HepG2 (cell line): ENCODE data around the gene LGR6. TPM values are rescaled to one million over a fixed set of nuclear protein-coding genes. Genes with fewer than 3 reads are reported as not detected.

Experiments used
- ATAC-seq: fragments of 200-7000 bp; cut with Tn5 transposase; 3 replicates; pipeline ENCODE4 v1.9.1; 2020; ENCODE audit warnings: mild to moderate bottlenecking, moderate library complexity
- BruUV-seq: library from RNA; stranded (reverse); fragments of 400-500 nt; replicated peaks from 2 replicates; lab custom pipeline; 2021; lab: Mats Ljungman, UMichigan
- CTCF ChIA-PET: fragments of 300-600 bp; formaldehyde crosslinking; extraction: SDS; loops from one replicate; lab custom pipeline; 2021; ENCODE audit warnings: low total read pairs, inconsistent platforms, low intra/inter-chr PET ratio; lab: Yijun Ruan, JAX
- POLR2A ChIA-PET: fragments of 350-600 bp; sonication (Branson Sonifier 250); formaldehyde crosslinking; loops from one replicate; lab custom pipeline; 2020; ENCODE audit warnings: antibody characterized with exemption, inconsistent platforms; lab: Yijun Ruan, JAX
- DNase-seq: peaks from one replicate; pipeline ENCODE4 v3.0.0-alpha.2; 2015; ENCODE audit warnings: low spot score
- FAIRE-seq: peaks from 3 replicates; lab custom pipeline; 2011; peaks lifted over from hg19 to GRCh38; lab: Jason Lieb, UNC
- H2AFZ ChIP-seq: one replicate; pipeline ENCODE4 v1.6.1; 2011; ENCODE audit warnings: low read length, inconsistent platforms
- H3K27ac ChIP-seq: fragments of 300-600 bp; 3 replicates; pipeline ENCODE4 v1.8.0; 2011; ENCODE audit warnings: mixed run types, mild to moderate bottlenecking, mixed read lengths, low read length, inconsistent platforms; ENCODE audit not compliant: insufficient read depth; ENCODE audit errors: extremely low read length
- H3K27me3 ChIP-seq, 2 experiments: fragments of 200-600 bp in 1 of 2; 2 replicates in 1 of 2; 3 replicates in 1 of 2; pipeline versions ENCODE4 v1.6.0 to v1.8.0; 2011; ENCODE audit warnings: low read length in 2 of 2, mild to moderate bottlenecking in 2 of 2, moderate library complexity in 2 of 2, inconsistent platforms in 1 of 2; ENCODE audit not compliant: insufficient read depth in 2 of 2, control insufficient read depth in 1 of 2
- H3K36me3 ChIP-seq, 2 experiments: fragments of 200-600 bp in 1 of 2; replicated peaks in 1 of 2; 2 replicates in 1 of 2; 3 replicates in 1 of 2; pipeline versions ENCODE4 v1.5.1 to v1.8.0; 2011; ENCODE audit warnings: low read length in 2 of 2, inconsistent platforms in 1 of 2; ENCODE audit not compliant: insufficient read depth in 2 of 2, control insufficient read depth in 1 of 2
- H3K4me1 ChIP-seq: 2 replicates; pipeline ENCODE4 v1.5.1; 2012; ENCODE audit warnings: low read length, inconsistent platforms; ENCODE audit not compliant: insufficient read depth
- H3K4me2 ChIP-seq: 2 replicates; pipeline ENCODE4 v1.6.0; 2011; ENCODE audit warnings: low read depth, low read length, inconsistent platforms
- H3K4me3 ChIP-seq, 3 experiments: fragments of 200-600 bp in 1 of 3; sonication (generic), shearing (Covaris generic) in 1 of 3; replicated peaks in 1 of 3; 2 replicates each; pipeline ENCODE4 v1.5.1; 2011 to 2016; ENCODE audit warnings: low read length in 3 of 3, inconsistent platforms in 2 of 3, low read depth in 2 of 3, mild to moderate bottlenecking in 2 of 3, control low read depth in 1 of 3, mixed read lengths in 1 of 3; ENCODE audit not compliant: insufficient read depth in 1 of 3
- H3K79me2 ChIP-seq: one replicate; pipeline ENCODE4 v1.6.1; 2011; ENCODE audit warnings: low read length, inconsistent platforms; ENCODE audit not compliant: insufficient read depth
- H3K9ac ChIP-seq: 2 replicates; pipeline ENCODE4 v1.6.0; 2011; ENCODE audit warnings: mild to moderate bottlenecking, low read depth, low read length, inconsistent platforms; ENCODE audit not compliant: insufficient read depth
- H3K9me3 ChIP-seq: 2 replicates; pipeline ENCODE4 v1.5.1; 2012; ENCODE audit warnings: mild to moderate bottlenecking, low read length
- H4K20me1 ChIP-seq: 2 replicates; pipeline ENCODE4 v1.6.0; 2011; ENCODE audit warnings: inconsistent platforms, mild to moderate bottlenecking, low read length, moderate library complexity; ENCODE audit not compliant: insufficient read depth
- PHF8 ChIP-seq: sonication (generic); formaldehyde crosslinking; IDR thresholded peaks from 2 replicates; pipeline ENCODE4 v1.5.0; 2020; ENCODE audit warnings: missing genetic modification reagents
- ZNF205 ChIP-seq: IDR thresholded peaks from 2 replicates; pipeline ENCODE4 v1.6.1; 2018; ENCODE audit warnings: missing biosample characterization, missing genetic modification reagents
- ZNF382 ChIP-seq: sonication (generic); formaldehyde crosslinking; IDR thresholded peaks from 2 replicates; pipeline ENCODE4 v1.5.0; 2020; ENCODE audit warnings: missing genetic modification reagents, mild to moderate bottlenecking, borderline replicate concordance
- ZNF883 ChIP-seq: sonication (generic); formaldehyde crosslinking; IDR thresholded peaks from 2 replicates; pipeline ENCODE4 v1.5.1; 2020; ENCODE audit warnings: mild to moderate bottlenecking, missing genetic modification reagents; ENCODE audit errors: not compliant biosample characterization
- WGBS: methylation state at CpG from one replicate; pipeline ENCODE4 v1.1.6; 2017; ENCODE audit warnings: low lambda C conversion rate; 5-methylcytosine and 5-hydroxymethylcytosine counted together
- in situ Hi-C: cut with HindIII; loops from 2 replicates; pipeline ENCODE4 v1.10.0; 2017; ENCODE audit warnings: low pct_unique_long_range_greater_than_20kb; ENCODE audit not compliant: extremely low pct_ligation_motif_present
- intact Hi-C: fragments of 100-400 bp; cut with micrococcal nuclease; formaldehyde crosslinking; loops from one replicate; pipeline ENCODE4 v1.10.0; 2022; ENCODE audit not compliant: unreplicated experiment
- polyA plus RNA-seq, 8 experiments: library from polyadenylated mRNA; depleted of rRNA in 3 of 8; stranded (reverse) in 7 of 8; unstranded in 1 of 8; fragments of >200 nt; fragmentation: Illumina TruSeq in 4 of 8; extraction: Trizol in 4 of 8; gene quantifications; 2 replicates each; pipeline versions ENCODE4 v1.2.1 to v1.2.3, GENCODE V29; 2011 to 2016; ENCODE audit warnings: low read depth in 4 of 8, missing spikeins in 1 of 8, mixed read lengths in 1 of 8; ENCODE audit not compliant: insufficient read depth in 1 of 8
- total RNA-seq, 5 experiments: library from RNA; depleted of rRNA; stranded (reverse); fragments of >200 nt; fragmentation: Illumina TruSeq; extraction: Trizol; gene quantifications; 2 replicates each; pipeline ENCODE4 v1.2.3, GENCODE V29; 2016; ENCODE audit warnings: low read depth in 1 of 5
- TF ChIP-seq, protein P1 (sequence below): IDR thresholded peaks from 2 replicates; pipeline ENCODE4 v1.6.1; 2018; ENCODE audit warnings: missing genetic modification reagents, mild to moderate bottlenecking, missing compliant biosample characterization
- TF ChIP-seq, protein P2 (sequence below): sonication (generic); formaldehyde crosslinking; IDR thresholded peaks from 2 replicates; pipeline ENCODE4 v1.4.0; 2020; ENCODE audit warnings: missing genetic modification reagents, mild to moderate bottlenecking, borderline replicate concordance

LGR6 gene
- total and polyA plus RNA-seq, 2 of the 13 experiments (the other 11 are each of a cell fraction or from before 2014, with no cell fraction given), result 0.07 TPM; not detected in 1

DNA sequence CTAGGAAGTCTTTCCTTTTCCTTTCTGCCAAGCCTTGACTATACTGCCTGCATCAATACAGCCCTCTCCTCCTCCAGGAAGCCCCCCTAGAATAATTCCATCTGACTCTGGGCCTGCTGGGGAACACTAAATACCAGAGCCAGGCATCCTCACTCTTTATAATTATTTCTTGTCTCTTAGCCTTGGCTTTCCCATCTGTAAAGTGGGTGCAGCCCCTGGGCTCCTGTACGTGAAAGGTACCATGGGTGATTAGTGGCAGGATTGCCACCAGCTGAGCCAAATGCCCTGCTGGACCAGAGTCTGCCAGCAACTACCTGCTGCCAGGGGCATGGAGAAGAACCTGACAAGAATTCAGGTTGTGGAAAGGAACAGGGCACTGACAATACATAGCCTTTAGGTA, 58.7 kb downstream of the LGR6 start:
- no peak for DNase-seq

More for the DNA sequence above, 58.7 kb downstream of the LGR6 start:
- Histone ChIP-seq H3K4me1 (0 out of 2 replicates have a peak, but pooled peaks cover 6% of the 10 kb centered on the region), H4K20me1 (no peaks in the 10 kb centered on the region), H3K27me3 (peaks cover 0 to 30% of the 10 kb centered on the region in 2 experiments; a peak in 4 of 5 replicates), H3K4me3 (no peak overlapping the region), H3K79me2 (no peaks in the 10 kb centered on the region), H3K4me2 (no peak overlapping the region), H3K27ac (no peak overlapping the region), H3K9me3 (no peaks in the 10 kb centered on the region), H2AFZ (no peak overlapping the region), H3K9ac (no peak overlapping the region), H3K36me3 (no peaks in the 10 kb centered on the region)
- CTCF ChIA-PET, result no interaction called here
- ATAC-seq, result no peak
- intact Hi-C loops, result no loop called here
- in situ Hi-C loops, result no loop called here
- no peak for FAIRE-seq
- 5% methylated on average over 1 of the region's 1 CpG for WGBS
- TF ChIP-seq ZNF883 (CRISPR knock-in tag) (no peak), ZNF205 (CRISPR knock-in tag) (no peak), PHF8 (CRISPR knock-in tag) (no peak), ZNF382 (CRISPR knock-in tag) (no peak)
- TF ChIP-seq, protein P1, sequence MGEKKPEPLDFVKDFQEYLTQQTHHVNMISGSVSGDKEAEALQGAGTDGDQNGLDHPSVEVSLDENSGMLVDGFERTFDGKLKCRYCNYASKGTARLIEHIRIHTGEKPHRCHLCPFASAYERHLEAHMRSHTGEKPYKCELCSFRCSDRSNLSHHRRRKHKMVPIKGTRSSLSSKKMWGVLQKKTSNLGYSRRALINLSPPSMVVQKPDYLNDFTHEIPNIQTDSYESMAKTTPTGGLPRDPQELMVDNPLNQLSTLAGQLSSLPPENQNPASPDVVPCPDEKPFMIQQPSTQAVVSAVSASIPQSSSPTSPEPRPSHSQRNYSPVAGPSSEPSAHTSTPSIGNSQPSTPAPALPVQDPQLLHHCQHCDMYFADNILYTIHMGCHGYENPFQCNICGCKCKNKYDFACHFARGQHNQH (CRISPR knock-in tag), result no peak
- TF ChIP-seq, protein P2, sequence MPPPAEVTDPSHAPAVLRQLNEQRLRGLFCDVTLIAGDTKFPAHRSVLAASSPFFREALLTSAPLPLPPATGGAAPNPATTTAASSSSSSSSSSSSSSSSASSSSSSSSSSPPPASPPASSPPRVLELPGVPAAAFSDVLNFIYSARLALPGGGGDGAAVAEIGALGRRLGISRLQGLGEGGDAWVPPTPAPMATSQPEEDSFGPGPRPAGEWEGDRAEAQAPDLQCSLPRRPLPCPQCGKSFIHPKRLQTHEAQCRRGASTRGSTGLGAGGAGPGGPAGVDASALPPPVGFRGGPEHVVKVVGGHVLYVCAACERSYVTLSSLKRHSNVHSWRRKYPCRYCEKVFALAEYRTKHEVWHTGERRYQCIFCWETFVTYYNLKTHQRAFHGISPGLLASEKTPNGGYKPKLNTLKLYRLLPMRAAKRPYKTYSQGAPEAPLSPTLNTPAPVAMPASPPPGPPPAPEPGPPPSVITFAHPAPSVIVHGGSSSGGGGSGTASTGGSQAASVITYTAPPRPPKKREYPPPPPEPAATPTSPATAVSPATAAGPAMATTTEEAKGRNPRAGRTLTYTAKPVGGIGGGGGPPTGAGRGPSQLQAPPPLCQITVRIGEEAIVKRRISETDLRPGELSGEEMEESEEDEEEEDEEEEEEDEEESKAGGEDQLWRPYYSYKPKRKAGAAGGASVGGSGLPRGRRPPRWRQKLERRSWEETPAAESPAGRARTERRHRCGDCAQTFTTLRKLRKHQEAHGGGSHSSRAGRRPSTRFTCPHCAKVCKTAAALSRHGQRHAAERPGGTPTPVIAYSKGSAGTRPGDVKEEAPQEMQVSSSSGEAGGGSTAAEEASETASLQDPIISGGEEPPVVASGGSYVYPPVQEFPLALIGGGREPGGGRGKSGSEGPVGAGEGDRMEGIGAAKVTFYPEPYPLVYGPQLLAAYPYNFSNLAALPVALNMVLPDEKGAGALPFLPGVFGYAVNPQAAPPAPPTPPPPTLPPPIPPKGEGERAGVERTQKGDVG (CRISPR knock-in tag), result no peak
- POLR2A ChIA-PET, result no interaction called here
- BruUV-seq, result no TSS peak
